Liver (tissue), 9 donors: ENCODE results near the gene UTRN. TPM values are rescaled to one million over a fixed set of nuclear protein-coding genes. Genes with fewer than 3 reads are reported as not detected.

ENCODE experiments used
- DNase-seq: peaks from one replicate; pipeline ENCODE4 v3.0.0-alpha.2; 2017; ENCODE audit warnings: low spot score
- H3K27ac ChIP-seq, 2 donors: one replicate each; pipeline ENCODE4 v1.7.0; 2013; ENCODE audit warnings: inconsistent platforms in 2 of 2, low read length in 2 of 2, control low read depth in 1 of 2, low read depth in 1 of 2, mild to moderate bottlenecking in 1 of 2
- H3K27me3 ChIP-seq, 4 donors: one replicate each; pipeline versions ENCODE4 v1.6.1 to v1.7.0; 2013; ENCODE audit warnings: low read length in 3 of 4, inconsistent platforms in 1 of 4, mild to moderate bottlenecking in 1 of 4, moderate library complexity in 1 of 4; ENCODE audit not compliant: control insufficient read depth in 4 of 4, insufficient read depth in 4 of 4
- H3K36me3 ChIP-seq, 4 donors: one replicate each; pipeline versions ENCODE4 v1.6.1 to v1.7.0; 2013; ENCODE audit warnings: low read length in 3 of 4, mild to moderate bottlenecking in 3 of 4, low read depth in 1 of 4, moderate library complexity in 1 of 4; ENCODE audit not compliant: control insufficient read depth in 4 of 4, insufficient read depth in 3 of 4
- H3K4me1 ChIP-seq, 4 donors: one replicate each; pipeline versions ENCODE4 v1.6.1 to v1.7.0; 2013; ENCODE audit warnings: low read length in 3 of 4, mild to moderate bottlenecking in 3 of 4, moderate library complexity in 1 of 4; ENCODE audit not compliant: control insufficient read depth in 4 of 4, insufficient read depth in 4 of 4
- H3K4me3 ChIP-seq, 3 donors: one replicate each; pipeline versions ENCODE4 v1.6.1 to v1.7.0; 2013; ENCODE audit warnings: low read length in 3 of 3, control low read depth in 1 of 3, low read depth in 1 of 3, mild to moderate bottlenecking in 1 of 3
- H3K9ac ChIP-seq, 2 donors: one replicate each; pipeline ENCODE4 v1.7.0; 2013; ENCODE audit warnings: low read length in 2 of 2, mild to moderate bottlenecking in 2 of 2, moderate library complexity in 2 of 2, control low read depth in 1 of 2, low read depth in 1 of 2
- H3K9me3 ChIP-seq, 4 donors: one replicate each; pipeline versions ENCODE4 v1.6.1 to v1.7.0; 2013; ENCODE audit warnings: low read length in 3 of 4; ENCODE audit not compliant: control insufficient read depth in 4 of 4
- EGR1 ChIP-seq, 2 donors: IDR thresholded peaks; 2 replicates each; pipeline ENCODE4 v1.6.1; 2016 to 2018; ENCODE audit warnings: antibody characterized with exemption in 2 of 2, low read depth in 2 of 2
- FOXA1 ChIP-seq: IDR thresholded peaks from 2 replicates; pipeline ENCODE4 v1.6.1; 2016; ENCODE audit warnings: antibody characterized with exemption
- FOXA2 ChIP-seq: IDR thresholded peaks from 2 replicates; pipeline ENCODE4 v1.6.1; 2016; ENCODE audit warnings: antibody characterized with exemption
- GABPA ChIP-seq, 2 donors: IDR thresholded peaks in 1 of 2; conservative IDR thresholded peaks in 1 of 2; 2 replicates each; pipeline ENCODE4 v1.6.1; 2016; ENCODE audit warnings: antibody characterized with exemption in 2 of 2, mild to moderate bottlenecking in 1 of 2, moderate library complexity in 1 of 2
- HNF4A ChIP-seq, 2 donors: conservative IDR thresholded peaks; 2 replicates each; pipeline ENCODE4 v1.6.1; 2016; ENCODE audit warnings: antibody characterized with exemption in 2 of 2, mild to moderate bottlenecking in 2 of 2
- HNF4G ChIP-seq: IDR thresholded peaks from 2 replicates; pipeline ENCODE4 v1.6.1; 2016; ENCODE audit warnings: antibody characterized with exemption
- JUND ChIP-seq, 2 donors: IDR thresholded peaks; 2 replicates each; pipeline ENCODE4 v1.6.1; 2016; ENCODE audit warnings: antibody characterized with exemption in 2 of 2
- MAX ChIP-seq: IDR thresholded peaks from 2 replicates; pipeline ENCODE4 v1.6.1; 2016; ENCODE audit warnings: antibody characterized with exemption
- RAD21 ChIP-seq, 2 donors: IDR thresholded peaks; 2 replicates each; pipeline ENCODE4 v1.6.1; 2016; ENCODE audit warnings: antibody characterized with exemption in 2 of 2, mild to moderate bottlenecking in 2 of 2
- REST ChIP-seq: IDR thresholded peaks from 2 replicates; pipeline ENCODE4 v1.6.1; 2016; ENCODE audit warnings: antibody characterized with exemption, mild to moderate bottlenecking
- RXRA ChIP-seq, 2 donors: IDR thresholded peaks; 2 replicates each; pipeline ENCODE4 v1.6.1; 2017 to 2018; ENCODE audit warnings: antibody characterized with exemption in 2 of 2, mild to moderate bottlenecking in 1 of 2
- SP1 ChIP-seq: IDR thresholded peaks from 2 replicates; pipeline ENCODE4 v1.6.1; 2018; ENCODE audit warnings: antibody characterized with exemption, mild to moderate bottlenecking
- TAF1 ChIP-seq: conservative IDR thresholded peaks from 2 replicates; pipeline ENCODE4 v1.6.1; 2016; ENCODE audit warnings: antibody characterized with exemption, mild to moderate bottlenecking
- YY1 ChIP-seq: IDR thresholded peaks from 2 replicates; pipeline ENCODE4 v1.6.1; 2016; ENCODE audit warnings: antibody characterized with exemption, mild to moderate bottlenecking
- WGBS: extraction: QIAGEN DNeasy Blood & Tissue Kit; methylation state at CpG from one replicate; pipeline ENCODE4 v1.1.7; 2013; 5-methylcytosine and 5-hydroxymethylcytosine counted together
- polyA plus RNA-seq, 2 donors: library from polyadenylated mRNA; stranded (reverse) in 1 of 2; unstranded in 1 of 2; fragments of 200-250 nt in 1 of 2; fragments of >200 nt in 1 of 2; fragmentation: Nextera tagmentation in 1 of 2; extraction: Ambion mirVana in 1 of 2; gene quantifications; one replicate each; pipeline versions ENCODE4 v1.2.1 to v1.2.3, GENCODE V29; 2013 to 2015
- total RNA-seq, 2 donors: library from RNA; depleted of rRNA; stranded (reverse); fragments of >200 nt; gene quantifications; one replicate each; pipeline ENCODE4 v1.2.3, GENCODE V29; 2014
- TF ChIP-seq, protein P1 (sequence below): IDR thresholded peaks from 2 replicates; pipeline ENCODE4 v1.6.1; 2016; ENCODE audit warnings: antibody characterized with exemption
- TF ChIP-seq, protein P2 (sequence below): IDR thresholded peaks from 2 replicates; pipeline ENCODE4 v1.6.1; 2016; ENCODE audit warnings: antibody characterized with exemption
- donor health status: healthy.
- donor health status: healthy.
- donor health status: healthy.
- donor health status: healthy.
- donor health status: healthy.

Gene UTRN
- total and polyA plus RNA-seq, 4 donors: 6.9 to 83.7 (median 47.6) TPM

- H3K9ac ChIP-seq: no peak overlapping the region
- no peak overlapping the region for H3K4me3 ChIP-seq
- 75% methylated on average over 2 of the region's 2 CpGs for WGBS
Observed at GRCh38 chr6:144259986-144260385, 25.1 kb upstream of the UTRN start.

More at GRCh38 chr6:144259986-144260385, 25.1 kb upstream of the UTRN start:
- no peaks in the 10 kb centered on the region for H3K36me3 ChIP-seq
- peaks cover 0 to 9% (median 6%) of the 10 kb centered on the region in 4 donors for H3K4me1 ChIP-seq
- no peak overlapping the region for H3K27ac ChIP-seq
- no peaks in the 10 kb centered on the region for H3K27me3 ChIP-seq
- TF ChIP-seq FOXA1 (no peak), HNF4A (conservative IDR thresholded peaks at IDR 0.05) (no peak), YY1 (no peak), RXRA (IDR thresholded peaks at IDR 0.05) (no peak), MAX (no peak), RAD21 (IDR thresholded peaks at IDR 0.05) (no peak), HNF4G (no peak), GABPA (IDR thresholded peaks at IDR 0.05 in 1 of 2, conservative IDR thresholded peaks at IDR 0.05 in 1 of 2) (no peak), REST (no peak), JUND (IDR thresholded peaks at IDR 0.05) (no peak), SP1 (no peak), EGR1 (IDR thresholded peaks at IDR 0.05; ENCODE audit: low read depth in 2 of 2) (no peak), FOXA2 (no peak), TAF1 (no peak)
- TF ChIP-seq, protein P1, sequence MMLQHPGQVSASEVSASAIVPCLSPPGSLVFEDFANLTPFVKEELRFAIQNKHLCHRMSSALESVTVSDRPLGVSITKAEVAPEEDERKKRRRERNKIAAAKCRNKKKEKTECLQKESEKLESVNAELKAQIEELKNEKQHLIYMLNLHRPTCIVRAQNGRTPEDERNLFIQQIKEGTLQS: no peak
- TF ChIP-seq, protein P2, sequence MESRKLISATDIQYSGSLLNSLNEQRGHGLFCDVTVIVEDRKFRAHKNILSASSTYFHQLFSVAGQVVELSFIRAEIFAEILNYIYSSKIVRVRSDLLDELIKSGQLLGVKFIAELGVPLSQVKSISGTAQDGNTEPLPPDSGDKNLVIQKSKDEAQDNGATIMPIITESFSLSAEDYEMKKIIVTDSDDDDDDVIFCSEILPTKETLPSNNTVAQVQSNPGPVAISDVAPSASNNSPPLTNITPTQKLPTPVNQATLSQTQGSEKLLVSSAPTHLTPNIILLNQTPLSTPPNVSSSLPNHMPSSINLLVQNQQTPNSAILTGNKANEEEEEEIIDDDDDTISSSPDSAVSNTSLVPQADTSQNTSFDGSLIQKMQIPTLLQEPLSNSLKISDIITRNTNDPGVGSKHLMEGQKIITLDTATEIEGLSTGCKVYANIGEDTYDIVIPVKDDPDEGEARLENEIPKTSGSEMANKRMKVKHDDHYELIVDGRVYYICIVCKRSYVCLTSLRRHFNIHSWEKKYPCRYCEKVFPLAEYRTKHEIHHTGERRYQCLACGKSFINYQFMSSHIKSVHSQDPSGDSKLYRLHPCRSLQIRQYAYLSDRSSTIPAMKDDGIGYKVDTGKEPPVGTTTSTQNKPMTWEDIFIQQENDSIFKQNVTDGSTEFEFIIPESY: no peak
- no peak for DNase-seq
- H3K9me3 ChIP-seq: peaks cover 0 to 5% (median 0%) of the 10 kb centered on the region in 4 donors
